GM10266 (cell line): Measurements from ENCODE around the gene PPM1J.

Experiments
- DNase-seq: peaks from one replicate; pipeline ENCODE4 v3.0.0; 2012; ENCODE audit errors: extremely low spot score
- TF ChIP-seq, protein P1 (sequence below): IDR thresholded peaks from 2 replicates; pipeline ENCODE4 v1.5.1; 2012; ENCODE audit warnings: mild to moderate bottlenecking, low read depth; ENCODE audit not compliant: control insufficient read depth, insufficient read depth; ENCODE audit errors: missing control alignments

PPM1J gene

DNA sequence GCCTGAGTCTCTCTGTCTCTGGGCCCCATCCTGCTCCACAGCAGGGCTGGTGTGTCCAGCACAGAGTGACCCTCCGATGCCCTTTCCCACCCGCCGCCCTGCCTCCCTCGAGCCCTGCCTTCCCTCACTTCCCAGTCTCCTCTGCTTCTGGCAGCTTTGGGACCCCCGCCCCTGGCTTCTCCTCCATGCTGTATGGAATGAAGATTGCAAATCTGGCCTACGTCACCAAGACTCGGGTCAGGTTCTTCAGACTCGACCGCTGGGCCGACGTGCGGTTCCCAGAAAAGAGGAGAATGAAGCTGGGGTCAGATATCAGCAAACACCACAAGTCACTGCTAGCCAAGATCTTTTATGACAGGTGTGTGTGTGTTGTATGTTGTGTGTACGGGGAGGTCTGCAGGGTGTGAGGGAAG lies 26.3 kb downstream of the PPM1J start:
- TF ChIP-seq, protein P1, sequence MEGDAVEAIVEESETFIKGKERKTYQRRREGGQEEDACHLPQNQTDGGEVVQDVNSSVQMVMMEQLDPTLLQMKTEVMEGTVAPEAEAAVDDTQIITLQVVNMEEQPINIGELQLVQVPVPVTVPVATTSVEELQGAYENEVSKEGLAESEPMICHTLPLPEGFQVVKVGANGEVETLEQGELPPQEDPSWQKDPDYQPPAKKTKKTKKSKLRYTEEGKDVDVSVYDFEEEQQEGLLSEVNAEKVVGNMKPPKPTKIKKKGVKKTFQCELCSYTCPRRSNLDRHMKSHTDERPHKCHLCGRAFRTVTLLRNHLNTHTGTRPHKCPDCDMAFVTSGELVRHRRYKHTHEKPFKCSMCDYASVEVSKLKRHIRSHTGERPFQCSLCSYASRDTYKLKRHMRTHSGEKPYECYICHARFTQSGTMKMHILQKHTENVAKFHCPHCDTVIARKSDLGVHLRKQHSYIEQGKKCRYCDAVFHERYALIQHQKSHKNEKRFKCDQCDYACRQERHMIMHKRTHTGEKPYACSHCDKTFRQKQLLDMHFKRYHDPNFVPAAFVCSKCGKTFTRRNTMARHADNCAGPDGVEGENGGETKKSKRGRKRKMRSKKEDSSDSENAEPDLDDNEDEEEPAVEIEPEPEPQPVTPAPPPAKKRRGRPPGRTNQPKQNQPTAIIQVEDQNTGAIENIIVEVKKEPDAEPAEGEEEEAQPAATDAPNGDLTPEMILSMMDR = no peak
- DNase-seq = no peak

DNA sequence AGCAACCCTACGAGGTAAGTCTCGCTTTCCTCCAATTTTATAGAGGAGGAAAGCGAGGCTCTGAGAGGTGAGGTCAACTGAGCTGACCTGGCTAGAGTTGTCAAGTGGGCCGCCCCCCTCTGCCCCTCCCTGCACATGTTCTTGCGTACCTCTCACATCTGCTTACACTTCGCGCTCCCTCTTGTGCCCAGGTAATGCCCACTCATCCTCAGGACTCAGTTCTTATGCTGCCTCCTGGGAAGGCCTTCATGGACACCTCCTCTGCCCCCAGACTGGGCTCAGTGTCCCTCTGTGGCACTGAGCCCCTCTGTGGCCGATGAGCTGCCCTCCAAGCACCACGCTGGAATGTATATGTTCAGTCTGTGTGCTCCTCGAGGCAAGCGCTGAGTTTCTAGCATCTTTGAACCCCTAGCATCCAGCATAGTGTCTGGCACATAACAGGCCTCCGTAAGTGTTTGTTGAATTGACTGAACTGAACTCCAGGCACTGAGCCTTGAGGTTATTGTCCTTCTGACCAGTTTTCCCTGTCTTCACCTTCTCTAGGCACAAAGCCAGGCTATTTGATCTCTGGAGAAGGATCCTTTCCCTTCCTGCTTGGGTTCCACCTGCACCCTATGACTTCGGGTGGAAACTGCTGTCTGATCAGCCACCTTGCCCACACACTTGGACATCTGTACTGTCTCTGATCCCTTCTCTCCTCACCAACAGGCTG lies 27.2 kb downstream of the PPM1J start:
- no peak for DNase-seq
- TF ChIP-seq, protein P1 = no peak

DNA sequence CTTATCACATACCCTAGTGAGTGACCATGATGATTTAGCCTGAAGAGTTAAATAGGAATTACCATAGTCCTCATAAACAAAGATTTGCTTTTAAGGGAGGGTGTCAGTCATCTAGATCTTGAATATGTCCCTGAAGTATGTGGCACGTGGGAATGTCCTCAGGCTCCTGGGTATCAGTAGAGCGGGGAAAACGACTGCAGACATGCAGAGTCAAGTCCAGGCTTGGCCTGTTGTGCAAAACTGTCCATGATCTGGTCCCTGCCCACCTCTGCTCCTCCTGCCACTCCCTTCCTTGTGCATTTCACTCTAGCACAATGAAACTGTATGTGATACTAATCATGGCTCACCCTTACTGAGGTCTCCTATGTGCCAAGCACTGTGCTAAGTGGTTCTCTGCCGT lies 27.8 kb downstream of the PPM1J start:
- TF ChIP-seq, protein P1 = no peak
- DNase-seq = no peak

DNA sequence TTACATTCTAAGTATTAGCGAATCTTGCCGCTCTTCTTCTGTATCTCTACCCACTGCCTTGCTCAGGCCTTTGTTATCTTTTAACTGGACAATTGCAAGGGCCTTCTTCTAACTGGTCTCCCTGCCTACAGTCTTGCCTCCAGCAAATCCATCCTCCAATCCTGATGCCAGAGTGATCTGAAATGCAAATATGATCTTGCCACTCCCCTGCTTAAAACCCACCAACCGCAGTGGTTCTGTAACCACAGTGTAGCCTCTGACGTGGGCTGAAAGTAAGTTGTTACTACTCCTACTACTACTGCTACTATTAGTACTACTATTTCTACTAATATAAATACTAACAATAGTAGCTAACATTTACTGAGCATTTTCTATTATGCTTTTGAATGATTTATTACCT lies 28.3 kb downstream of the PPM1J start:
- no peak for DNase-seq
- TF ChIP-seq, protein P1 = no peak

DNA sequence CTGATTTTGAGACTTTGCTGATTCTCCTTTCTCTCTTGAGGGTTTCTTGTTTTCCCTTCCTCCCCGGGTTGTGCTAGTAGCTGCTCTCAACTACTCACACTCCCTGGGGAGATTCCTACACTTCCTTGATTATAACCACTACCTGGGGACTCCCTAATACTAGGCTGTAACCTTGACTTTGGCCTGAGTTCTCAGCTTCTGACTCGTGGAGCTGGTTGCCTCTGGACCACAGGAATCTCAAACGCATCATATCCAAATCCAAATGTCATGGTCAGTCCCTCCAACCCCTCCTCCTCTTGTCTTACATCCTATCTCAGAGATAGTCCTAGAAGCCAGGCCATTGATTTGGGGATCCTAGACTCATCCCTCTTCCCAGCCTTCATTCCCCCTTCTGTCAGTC lies 28.7 kb downstream of the PPM1J start:
- TF ChIP-seq, protein P1 = no peak
- DNase-seq = no peak

DNA sequence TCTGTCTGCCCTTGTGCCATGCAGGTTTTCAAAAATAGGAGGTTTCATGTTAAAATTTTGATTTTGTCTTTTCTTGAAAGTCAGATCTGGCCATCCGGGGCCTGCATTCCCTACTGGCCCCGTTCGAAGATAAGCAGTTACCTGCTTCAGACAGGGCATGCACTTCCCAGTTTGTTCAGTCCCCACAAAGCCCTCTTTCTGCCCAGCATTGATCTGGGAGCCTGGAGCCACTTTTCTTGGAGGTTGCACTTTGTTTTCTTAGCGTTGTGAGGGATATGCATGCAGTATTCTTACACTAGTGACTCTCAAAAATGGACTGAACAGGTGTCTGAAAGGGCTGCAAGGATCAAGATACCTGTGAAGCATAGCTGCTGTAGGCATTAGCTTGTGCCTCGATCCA lies 29.2 kb downstream of the PPM1J start:
- TF ChIP-seq, protein P1 = no peak
- no peak for DNase-seq

DNA sequence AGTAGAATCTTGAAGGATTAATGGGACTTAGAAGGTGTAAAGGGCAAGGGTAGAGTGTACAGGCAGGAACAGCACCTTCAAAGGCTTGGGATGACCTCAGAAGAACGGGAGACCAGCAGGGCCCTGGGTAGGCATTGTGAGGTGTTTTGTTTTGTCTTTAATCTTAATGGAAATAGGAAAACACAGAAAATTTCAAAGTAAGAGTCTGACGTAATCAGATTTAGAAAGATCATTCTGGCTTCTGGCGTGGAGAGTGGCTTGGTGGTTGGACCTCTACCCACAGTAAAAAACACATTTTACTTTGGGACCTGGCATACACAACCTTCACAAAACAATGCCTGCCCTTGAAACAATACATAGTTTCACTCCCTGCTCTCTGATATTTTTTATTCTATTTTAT lies 36.5 kb downstream of the PPM1J start:
- TF ChIP-seq, protein P1 = no peak

More for the DNA sequence above, 36.5 kb downstream of the PPM1J start:
- no peak for DNase-seq
